Measurements from ENCODE around the gene LINC01488.

Gene LINC01488

DNA sequence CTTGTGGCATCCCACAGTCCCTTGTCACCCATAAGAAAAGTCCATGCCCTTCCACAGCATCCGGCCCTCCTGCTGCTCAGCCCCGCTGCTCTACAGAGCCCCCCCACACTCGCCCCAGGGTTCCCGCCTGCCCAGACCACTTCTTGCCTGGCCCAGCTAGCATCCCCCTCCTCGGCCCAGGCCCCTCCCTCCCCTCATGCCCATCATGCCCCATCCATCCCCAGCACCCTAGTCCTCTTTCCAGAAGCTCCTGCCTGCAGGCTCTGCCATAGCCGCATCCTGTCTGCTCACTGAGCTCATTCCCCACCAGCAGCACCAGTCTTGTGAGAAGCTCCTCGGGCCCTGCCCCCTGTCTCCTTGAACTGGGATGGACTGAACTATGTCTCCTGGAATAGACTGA, 54.4 kb downstream of the LINC01488 start:
- CTCF ChIA-PET, result no interaction called here
- Histone ChIP-seq H3K4me1 (ENCODE audit: control insufficient read depth, insufficient read depth, low read length) (no peaks in the 10 kb centered on the region), H3K9me3 (ENCODE audit: control insufficient read depth, insufficient read depth, low read depth, low read length) (no peaks in the 10 kb centered on the region), H3K27ac (ENCODE audit: extremely low read depth, low read depth, low read length) (no peak overlapping the region), H3K4me3 (ENCODE audit: low read depth, low read length) (no peak overlapping the region), H3K36me3 (ENCODE audit: control insufficient read depth in 2 of 2, insufficient read depth in 1 of 2, low read length in 2 of 2) (no peaks in the 10 kb centered on the region)
- TF ChIP-seq ZNF148 (tag by site-specific recombination; IDR thresholded peaks at IDR 0.05; ENCODE audit: borderline replicate concordance), result no peak
- TF ChIP-seq, protein P1, sequence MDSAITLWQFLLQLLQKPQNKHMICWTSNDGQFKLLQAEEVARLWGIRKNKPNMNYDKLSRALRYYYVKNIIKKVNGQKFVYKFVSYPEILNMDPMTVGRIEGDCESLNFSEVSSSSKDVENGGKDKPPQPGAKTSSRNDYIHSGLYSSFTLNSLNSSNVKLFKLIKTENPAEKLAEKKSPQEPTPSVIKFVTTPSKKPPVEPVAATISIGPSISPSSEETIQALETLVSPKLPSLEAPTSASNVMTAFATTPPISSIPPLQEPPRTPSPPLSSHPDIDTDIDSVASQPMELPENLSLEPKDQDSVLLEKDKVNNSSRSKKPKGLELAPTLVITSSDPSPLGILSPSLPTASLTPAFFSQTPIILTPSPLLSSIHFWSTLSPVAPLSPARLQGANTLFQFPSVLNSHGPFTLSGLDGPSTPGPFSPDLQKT (IDR thresholded peaks at IDR 0.05; ENCODE audit: borderline replicate concordance, low read depth, low read length), result no peak
- TF ChIP-seq ZNF174 (tag by site-specific recombination; IDR thresholded peaks at IDR 0.05), result no peak
- TF ChIP-seq ZEB2 (tag by site-specific recombination; IDR thresholded peaks at IDR 0.05), result no peak
- TF ChIP-seq ZBTB1 (tag by site-specific recombination; IDR thresholded peaks at IDR 0.05), result no peak
- TF ChIP-seq ZNF350 (tag by site-specific recombination; IDR thresholded peaks at IDR 0.05), result no peak
- TF ChIP-seq ZNF48 (tag by site-specific recombination; IDR thresholded peaks at IDR 0.05), result no peak
- TF ChIP-seq ZNF324 (tag by site-specific recombination; IDR thresholded peaks at IDR 0.05), result no peak
- TF ChIP-seq ZSCAN23 (tag by site-specific recombination; IDR thresholded peaks at IDR 0.05), result no peak
- TF ChIP-seq, protein P2, sequence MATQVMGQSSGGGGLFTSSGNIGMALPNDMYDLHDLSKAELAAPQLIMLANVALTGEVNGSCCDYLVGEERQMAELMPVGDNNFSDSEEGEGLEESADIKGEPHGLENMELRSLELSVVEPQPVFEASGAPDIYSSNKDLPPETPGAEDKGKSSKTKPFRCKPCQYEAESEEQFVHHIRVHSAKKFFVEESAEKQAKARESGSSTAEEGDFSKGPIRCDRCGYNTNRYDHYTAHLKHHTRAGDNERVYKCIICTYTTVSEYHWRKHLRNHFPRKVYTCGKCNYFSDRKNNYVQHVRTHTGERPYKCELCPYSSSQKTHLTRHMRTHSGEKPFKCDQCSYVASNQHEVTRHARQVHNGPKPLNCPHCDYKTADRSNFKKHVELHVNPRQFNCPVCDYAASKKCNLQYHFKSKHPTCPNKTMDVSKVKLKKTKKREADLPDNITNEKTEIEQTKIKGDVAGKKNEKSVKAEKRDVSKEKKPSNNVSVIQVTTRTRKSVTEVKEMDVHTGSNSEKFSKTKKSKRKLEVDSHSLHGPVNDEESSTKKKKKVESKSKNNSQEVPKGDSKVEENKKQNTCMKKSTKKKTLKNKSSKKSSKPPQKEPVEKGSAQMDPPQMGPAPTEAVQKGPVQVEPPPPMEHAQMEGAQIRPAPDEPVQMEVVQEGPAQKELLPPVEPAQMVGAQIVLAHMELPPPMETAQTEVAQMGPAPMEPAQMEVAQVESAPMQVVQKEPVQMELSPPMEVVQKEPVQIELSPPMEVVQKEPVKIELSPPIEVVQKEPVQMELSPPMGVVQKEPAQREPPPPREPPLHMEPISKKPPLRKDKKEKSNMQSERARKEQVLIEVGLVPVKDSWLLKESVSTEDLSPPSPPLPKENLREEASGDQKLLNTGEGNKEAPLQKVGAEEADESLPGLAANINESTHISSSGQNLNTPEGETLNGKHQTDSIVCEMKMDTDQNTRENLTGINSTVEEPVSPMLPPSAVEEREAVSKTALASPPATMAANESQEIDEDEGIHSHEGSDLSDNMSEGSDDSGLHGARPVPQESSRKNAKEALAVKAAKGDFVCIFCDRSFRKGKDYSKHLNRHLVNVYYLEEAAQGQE (tag by site-specific recombination; IDR thresholded peaks at IDR 0.05), result no peak
- no peak for TF ChIP-seq ZNF580 (tag by site-specific recombination; IDR thresholded peaks at IDR 0.05)
- TF ChIP-seq, protein P3, sequence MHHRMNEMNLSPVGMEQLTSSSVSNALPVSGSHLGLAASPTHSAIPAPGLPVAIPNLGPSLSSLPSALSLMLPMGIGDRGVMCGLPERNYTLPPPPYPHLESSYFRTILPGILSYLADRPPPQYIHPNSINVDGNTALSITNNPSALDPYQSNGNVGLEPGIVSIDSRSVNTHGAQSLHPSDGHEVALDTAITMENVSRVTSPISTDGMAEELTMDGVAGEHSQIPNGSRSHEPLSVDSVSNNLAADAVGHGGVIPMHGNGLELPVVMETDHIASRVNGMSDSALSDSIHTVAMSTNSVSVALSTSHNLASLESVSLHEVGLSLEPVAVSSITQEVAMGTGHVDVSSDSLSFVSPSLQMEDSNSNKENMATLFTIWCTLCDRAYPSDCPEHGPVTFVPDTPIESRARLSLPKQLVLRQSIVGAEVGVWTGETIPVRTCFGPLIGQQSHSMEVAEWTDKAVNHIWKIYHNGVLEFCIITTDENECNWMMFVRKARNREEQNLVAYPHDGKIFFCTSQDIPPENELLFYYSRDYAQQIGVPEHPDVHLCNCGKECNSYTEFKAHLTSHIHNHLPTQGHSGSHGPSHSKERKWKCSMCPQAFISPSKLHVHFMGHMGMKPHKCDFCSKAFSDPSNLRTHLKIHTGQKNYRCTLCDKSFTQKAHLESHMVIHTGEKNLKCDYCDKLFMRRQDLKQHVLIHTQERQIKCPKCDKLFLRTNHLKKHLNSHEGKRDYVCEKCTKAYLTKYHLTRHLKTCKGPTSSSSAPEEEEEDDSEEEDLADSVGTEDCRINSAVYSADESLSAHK (tag by site-specific recombination; IDR thresholded peaks at IDR 0.05), result no peak
- no peak for TF ChIP-seq ZNF701 (tag by site-specific recombination; IDR thresholded peaks at IDR 0.05)
- no peak for TF ChIP-seq ZNF112 (tag by site-specific recombination; IDR thresholded peaks at IDR 0.05)
- POLR2A ChIA-PET, result interaction anchor here (0.6 kb wide), 1 partner anchor 103 kb away, joined by 6 read pairs; no protein-coding TSS in a partner anchor

DNA sequence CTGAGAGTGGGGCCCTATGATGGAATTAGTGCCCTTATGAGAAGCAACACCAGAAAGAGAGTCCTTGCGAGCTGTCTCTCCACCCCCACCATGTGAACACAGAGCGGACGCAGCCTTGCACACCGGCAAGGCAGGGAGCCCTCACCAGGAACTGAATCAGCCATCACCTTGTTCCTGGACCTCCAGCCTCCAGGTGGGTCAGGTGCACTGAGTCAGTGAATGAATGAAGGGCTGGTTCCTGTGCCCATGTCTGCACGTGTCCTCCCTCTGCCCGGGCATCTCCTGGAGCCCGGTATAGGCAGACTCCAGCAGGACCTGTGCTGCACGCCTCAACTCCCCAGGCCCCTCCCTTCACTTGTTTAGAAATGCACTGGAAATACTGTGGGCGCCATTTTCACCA, 54.9 kb downstream of the LINC01488 start:
- no peak overlapping the region for H3K27ac ChIP-seq (ENCODE audit: extremely low read depth, low read depth, low read length)
- ChIA-PET POLR2A (interaction anchor here (0.6 kb wide), 1 partner anchor 102 kb away, joined by 6 read pairs; no protein-coding TSS in a partner anchor), CTCF (no interaction called here)
- H3K4me3 ChIP-seq (ENCODE audit: low read depth, low read length), result no peak overlapping the region
- no peak for TF ChIP-seq ZNF211 (tag by site-specific recombination; IDR thresholded peaks at IDR 0.05; ENCODE audit: low read depth)
- TF ChIP-seq ZSCAN16 (tag by site-specific recombination; IDR thresholded peaks at IDR 0.05), result no peak
- H3K36me3 ChIP-seq (ENCODE audit: control insufficient read depth in 2 of 2, insufficient read depth in 1 of 2, low read length in 2 of 2), result no peaks in the 10 kb centered on the region
- no peaks in the 10 kb centered on the region for H3K9me3 ChIP-seq (ENCODE audit: control insufficient read depth, insufficient read depth, low read depth, low read length)
- H3K4me1 ChIP-seq (ENCODE audit: control insufficient read depth, insufficient read depth, low read length), result no peaks in the 10 kb centered on the region
